GM19324 (cell line): ENCODE data around the gene IFITM10.
"Not testable (repeated sequence)": the region's sequence is repeated elsewhere in the genome, so short reads cannot be mapped to it uniquely, and the experiment has no call there.

Experiments
- ATAC-seq: cut with Tn5 transposase; IDR thresholded peaks from one replicate; pipeline ENCODE4 v1.9.1; 2021; ENCODE audit warnings: mild to moderate bottlenecking, moderate library complexity; ENCODE audit not compliant: unreplicated experiment, low FRiP score

The IFITM10 gene

DNA sequence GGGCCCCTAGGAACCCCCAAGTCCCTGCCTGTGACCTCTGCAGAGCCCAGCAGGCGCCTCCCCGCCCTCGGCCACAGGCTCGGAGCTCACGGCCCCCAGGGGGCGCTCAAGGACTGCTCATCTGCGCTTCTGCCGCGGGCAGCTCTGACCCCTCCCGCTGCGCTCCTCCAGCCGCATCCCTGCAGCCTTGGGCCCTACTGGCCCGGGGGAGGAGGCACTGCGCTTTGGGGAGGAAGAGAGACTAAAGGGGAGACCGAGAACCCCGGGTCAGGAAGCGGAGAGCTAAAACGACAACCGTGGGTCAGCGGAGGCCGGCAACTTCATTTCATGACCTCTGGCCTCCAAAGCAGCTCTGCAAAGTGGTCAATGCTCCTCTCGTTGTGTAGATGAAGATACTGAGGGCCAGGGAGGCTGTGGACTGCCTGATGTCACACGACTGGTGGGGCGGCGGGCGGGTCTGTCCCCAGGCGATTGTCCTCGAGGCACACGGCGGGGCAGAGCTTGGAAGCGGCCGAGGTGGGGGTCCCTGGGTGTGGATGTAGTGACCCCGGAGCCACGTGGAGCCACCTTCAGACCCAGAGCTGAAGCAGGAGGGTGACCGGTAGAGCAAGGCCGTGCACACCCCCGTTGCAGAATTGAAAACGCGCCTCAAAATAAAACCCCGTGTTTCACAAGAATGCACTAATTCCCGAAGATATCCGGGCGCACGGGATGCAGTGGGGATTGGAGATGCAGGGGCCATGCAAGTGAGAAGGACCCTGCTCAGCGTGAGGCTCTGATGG is 56.1 kb downstream of the IFITM10 start:
- ATAC-seq, result peak; percentile 59

- ATAC-seq, result peak; percentile 23
Observed at GRCh38 chr11:1693327-1694063, 56.9 kb downstream of the IFITM10 start.

DNA sequence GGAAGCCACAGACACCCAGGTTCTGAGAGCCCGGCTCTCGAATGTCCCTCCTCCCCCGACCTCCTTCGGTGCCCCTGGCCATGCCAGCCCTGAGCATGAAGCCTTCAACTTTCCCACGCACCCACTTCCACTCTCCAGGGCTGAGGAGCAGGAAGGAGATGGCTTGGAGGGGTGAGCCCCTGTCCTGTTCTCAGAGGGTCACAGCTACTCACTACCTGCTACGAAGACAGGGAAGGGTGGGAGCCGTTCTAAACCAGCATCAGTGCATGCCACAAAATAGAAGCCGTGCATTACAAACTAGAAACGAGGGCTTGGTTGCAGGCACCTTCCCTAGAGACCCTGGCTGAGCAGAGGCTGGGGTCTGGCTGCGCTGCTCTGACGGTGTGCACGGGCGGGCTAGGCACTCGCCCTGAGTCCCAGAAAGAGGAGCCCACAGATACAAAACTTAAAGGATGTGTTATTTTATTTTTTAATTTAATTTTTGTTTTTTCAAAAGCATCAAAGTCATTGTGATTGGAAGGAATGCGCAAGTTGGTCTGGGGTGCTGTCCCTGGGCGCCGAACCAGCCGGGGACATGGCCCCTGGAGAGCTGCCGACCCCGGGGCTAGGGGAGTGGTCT is 57.6 kb downstream of the IFITM10 start:
- ATAC-seq, result no peak

DNA sequence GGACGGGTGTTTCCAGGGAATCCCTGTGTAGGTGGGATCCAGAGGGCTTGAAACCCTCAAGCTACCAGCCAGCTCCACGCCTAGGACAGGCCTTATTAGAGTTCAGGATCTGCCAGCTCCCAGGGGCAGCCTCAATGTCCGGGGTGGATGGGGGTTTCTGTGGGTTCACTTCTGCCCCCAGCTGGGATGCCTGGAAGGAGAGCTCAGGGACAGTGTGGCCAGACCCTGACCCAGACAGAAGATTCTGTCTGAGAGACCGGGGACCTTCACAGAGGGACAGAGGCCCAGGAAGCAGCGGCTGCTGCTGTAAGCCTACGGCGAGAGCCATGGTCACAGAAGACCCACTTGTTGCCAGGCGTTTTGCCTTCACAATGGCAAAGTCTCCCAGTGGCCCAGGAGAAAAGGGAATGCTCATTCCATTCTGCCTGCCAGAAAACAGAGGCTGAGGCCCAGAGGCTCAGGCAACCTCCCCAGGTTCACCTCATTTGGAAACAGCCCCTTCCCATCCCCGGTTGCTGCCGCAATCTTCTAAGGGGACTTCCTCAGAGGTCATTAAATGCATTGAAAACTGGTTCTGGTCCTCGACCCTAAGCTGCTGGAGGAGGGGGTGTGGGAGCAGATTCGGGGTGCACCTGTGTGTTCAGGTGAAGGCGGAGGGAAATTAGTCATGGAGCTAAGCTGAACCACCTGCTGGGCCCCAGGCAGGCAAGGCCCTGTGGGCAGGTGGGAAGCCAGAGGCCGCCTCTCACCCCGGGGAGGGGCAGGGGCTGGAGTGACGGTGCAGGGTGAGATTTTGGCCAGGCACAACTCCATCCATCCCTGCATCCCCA is 58.3 kb downstream of the IFITM10 start:
- no peak for ATAC-seq

GRCh38 chr11:1691026-1691877 is 59.1 kb downstream of the IFITM10 start:
- ATAC-seq, result no peak

DNA sequence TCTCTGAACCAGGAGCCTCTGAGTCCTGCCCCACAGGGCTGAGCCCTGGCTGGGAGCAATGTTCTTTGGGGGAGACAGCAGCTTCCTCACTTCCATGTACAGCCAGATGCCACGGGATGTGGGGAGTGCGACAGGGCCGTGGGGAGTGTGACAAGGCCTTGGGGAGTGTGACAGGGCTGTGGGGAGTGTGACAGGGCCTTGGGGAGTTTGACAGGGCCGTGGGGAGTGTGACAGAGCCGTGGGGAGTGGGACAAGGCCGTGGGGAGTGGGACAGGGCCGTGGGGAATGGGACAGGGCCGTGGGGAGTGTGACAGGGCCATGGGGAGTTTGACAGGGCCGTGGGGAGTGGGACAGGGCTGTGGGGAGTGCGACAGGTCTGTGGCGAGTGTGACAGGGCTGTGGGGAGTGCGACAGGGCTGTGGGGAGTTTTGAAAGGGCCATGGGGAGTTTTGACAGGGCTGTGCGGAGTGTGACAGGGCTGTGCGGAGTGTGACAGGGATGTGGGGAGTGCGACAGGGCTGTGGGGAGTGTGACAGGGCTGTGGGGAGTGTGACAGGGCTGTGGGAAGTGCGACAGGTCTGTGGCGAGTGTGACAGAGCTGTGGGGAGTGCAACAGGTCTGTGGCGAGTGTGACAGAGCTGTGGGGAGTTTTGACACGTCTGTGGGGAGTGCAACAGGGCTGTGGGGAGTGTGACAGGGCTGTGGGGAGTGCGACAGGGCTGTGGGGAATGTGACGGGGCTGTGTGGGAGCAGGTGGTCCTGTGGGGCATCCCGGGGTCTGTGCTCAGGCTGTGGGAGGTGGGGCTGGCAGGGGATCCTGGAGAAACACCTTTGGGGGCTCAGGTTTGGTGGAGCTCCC is 60.0 kb downstream of the IFITM10 start:
- ATAC-seq, result no peak

DNA sequence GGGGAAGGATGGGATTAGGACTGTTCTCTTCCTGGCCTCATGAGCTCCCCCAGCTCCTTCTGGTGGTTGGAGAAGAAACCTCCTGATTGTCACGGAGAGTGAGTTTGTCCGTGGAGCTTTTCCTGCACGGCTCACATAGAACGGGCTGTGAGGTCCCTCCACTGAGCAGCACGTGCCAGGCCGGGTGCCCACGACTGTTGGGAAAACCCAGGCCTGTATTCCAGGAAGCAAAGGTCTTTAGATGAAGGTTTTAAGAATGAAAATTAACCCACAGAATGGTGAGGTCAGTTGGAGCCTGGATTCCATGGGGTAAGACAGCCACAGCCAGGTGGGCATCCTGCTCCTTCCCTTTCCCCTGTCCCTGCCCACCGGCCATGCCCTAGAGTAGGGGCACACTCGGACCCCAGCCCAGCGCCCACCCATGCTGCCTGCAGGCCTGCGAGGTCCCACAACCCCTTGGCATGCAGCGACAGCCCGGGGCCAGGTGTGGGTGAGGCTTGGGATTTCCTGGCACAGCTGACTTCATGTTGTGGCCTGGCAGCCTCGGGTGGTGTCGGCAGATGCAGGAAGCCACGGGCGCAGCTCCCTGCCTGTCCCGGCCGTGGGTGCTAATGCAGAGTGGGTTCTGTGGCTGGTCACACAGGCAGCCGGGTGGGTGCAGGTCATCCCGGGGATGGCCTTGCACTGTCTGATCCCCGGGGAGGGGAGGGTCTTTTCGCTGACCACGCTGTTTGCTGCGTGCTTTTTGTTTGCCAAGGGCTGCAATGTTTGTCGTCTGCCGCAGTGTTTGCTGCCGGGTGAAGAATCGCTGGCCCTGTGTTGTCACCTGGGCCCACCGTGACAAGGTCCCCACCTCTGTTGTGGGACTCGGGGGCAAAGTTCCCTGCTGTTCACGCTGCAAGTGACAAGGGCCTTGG is 60.9 kb downstream of the IFITM10 start:
- ATAC-seq, result not testable (repeated sequence)

- ATAC-seq, result not testable (repeated sequence)
Observed at GRCh38 chr11:1688336-1688947, 62.0 kb downstream of the IFITM10 start.

GRCh38 chr11:1686220-1686619 is 64.2 kb downstream of the IFITM10 start:
- not testable (repeated sequence) for ATAC-seq

GRCh38 chr11:1684886-1685874 is 65.2 kb downstream of the IFITM10 start:
- not testable (repeated sequence) for ATAC-seq

DNA sequence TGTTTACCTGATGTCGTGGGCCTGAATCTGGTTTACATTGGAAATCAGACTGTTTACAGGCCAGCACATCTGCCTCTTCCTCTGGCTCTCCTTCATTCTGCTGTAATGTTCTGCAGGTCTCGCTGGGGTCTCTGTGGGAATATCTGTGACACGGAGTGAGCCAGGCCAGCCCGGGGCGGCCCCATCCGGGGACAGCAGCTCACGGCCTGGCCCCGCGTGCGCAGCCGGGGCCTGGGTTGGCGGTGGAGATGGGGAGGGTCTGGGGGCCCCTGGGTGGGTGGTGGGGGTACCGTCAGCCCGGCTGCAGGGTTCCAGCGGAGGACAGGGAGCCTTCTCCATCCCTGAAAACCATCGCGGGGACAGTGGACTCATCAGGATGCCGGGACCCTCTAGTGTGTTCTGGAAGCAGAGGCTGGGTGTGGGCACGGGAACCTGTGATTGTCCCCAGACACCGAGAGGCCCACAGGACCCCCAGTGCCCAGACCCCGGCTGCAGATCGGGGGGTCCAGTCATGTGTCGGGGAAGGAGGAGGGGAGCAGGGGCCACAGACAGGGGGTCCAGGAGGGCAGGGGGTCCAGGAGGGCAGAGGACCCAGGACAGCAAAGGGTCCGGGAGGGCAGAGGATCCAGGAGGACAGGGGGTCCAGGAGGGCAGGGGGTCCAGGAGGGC is 66.4 kb downstream of the IFITM10 start:
- not testable (repeated sequence) for ATAC-seq

DNA sequence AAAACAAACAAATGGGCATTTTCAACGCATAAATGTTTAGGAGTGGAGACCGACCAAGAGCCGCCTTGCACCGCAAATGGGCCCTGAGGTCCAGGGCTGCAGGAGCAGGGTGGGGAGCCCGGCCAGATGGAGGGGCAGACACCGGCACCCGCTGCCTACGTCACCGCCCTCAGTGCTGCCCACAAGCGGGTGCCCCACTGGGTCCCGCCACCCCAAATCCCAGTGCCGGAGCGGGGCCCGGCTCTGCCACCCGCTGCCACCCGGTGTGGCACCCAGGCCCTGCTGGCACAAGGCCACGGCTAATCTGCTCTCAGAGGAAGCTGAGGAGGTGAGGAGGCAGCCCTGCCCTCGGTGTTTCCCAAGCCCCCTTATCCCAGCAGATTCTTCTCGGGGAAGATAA is 67.2 kb downstream of the IFITM10 start:
- not testable (repeated sequence) for ATAC-seq
